Measurements from ENCODE around the gene SBF2.

DNA sequence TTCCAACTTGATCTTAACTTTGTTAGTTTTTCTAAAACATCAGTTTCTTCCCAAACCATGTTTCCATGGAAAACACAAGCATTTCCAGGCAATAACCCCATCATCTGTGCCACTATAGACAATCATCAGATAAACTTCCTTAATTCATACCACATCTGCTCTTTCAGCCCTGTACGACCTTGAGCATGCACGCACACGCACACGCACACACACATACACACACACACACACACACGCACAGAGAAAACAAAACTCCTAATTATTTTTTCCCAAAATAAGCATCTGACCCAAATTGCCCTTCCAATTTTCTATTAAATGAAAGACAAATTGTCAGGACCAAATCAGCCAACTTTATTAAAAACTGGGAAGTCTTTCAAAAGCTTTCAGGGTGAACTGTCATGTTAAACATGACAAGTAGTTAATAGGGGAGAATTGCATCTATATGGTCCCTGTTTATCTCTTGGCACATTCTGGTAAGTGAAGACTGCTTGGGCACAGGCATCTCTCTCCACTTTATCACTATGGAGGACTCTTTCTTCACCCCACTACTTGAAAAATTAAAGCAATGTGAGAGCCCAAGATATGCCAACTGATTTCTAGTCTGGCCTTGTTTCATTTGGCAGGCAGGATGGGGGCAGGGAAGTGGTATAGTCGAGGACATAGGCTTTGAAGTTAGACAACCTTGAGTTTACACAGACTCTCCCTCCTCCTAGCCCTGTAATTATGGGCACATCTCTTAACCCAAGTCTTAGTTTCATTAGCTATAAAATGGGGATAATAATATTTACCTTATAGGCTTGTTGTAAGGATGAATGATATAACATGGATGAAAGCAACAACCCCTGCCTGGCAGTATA lies 25.9 kb upstream of the SBF2 start:
- no peak for TF ChIP-seq CTCF (IDR thresholded peaks at IDR 0.05; ENCODE audit: insufficient read depth, low read length, poor library complexity, severe bottlenecking)
- TF ChIP-seq EZH2phosphoT487 (conservative IDR thresholded peaks at IDR 0.05; ENCODE audit: low read length): no peak

Measured in SU-DHL-6 (cell line).